Measurements from ENCODE around the gene ACSL1.

ACSL1 gene

GRCh38 chr4:184824081-184824775, 1.5 kb downstream of the ACSL1 start:
- Histone ChIP-seq H3K9me3 (ENCODE audit: control insufficient read depth, low read length) (no peaks in the 10 kb centered on the region), H3K4me3 (ENCODE audit: insufficient read depth, low read depth, low read length, poor library complexity, severe bottlenecking) (peak overlapping the region; percentile 56), H3K36me3 (ENCODE audit: control insufficient read depth, insufficient read depth, low read length) (no peaks in the 10 kb centered on the region), H3K27ac (ENCODE audit: insufficient read depth, low read length, poor library complexity, severe bottlenecking) (no peak overlapping the region), H3K4me1 (ENCODE audit: control insufficient read depth, insufficient read depth, low read length, poor library complexity, severe bottlenecking) (peaks cover 14% of the 10 kb centered on the region), H3K27me3 (replicated peaks; ENCODE audit: control insufficient read depth, insufficient read depth, low read length, poor library complexity, severe bottlenecking) (no peaks in the 10 kb centered on the region)
- peak in 1 of 3 donors; percentile 16 for DNase-seq

- H3K4me1 ChIP-seq (ENCODE audit: control insufficient read depth, insufficient read depth, low read length, poor library complexity, severe bottlenecking), result peaks cover 14% of the 10 kb centered on the region
- no peak for DNase-seq
- H3K4me3 ChIP-seq (ENCODE audit: insufficient read depth, low read depth, low read length, poor library complexity, severe bottlenecking), result no peak overlapping the region
- no peaks in the 10 kb centered on the region for H3K27me3 ChIP-seq (replicated peaks; ENCODE audit: control insufficient read depth, insufficient read depth, low read length, poor library complexity, severe bottlenecking)
- H3K27ac ChIP-seq (ENCODE audit: insufficient read depth, low read length, poor library complexity, severe bottlenecking), result no peak overlapping the region
- H3K36me3 ChIP-seq (ENCODE audit: control insufficient read depth, insufficient read depth, low read length), result no peaks in the 10 kb centered on the region
- H3K9me3 ChIP-seq (ENCODE audit: control insufficient read depth, low read length), result no peaks in the 10 kb centered on the region
Measured at GRCh38 chr4:184823014-184823413, 2.8 kb downstream of the ACSL1 start.

GRCh38 chr4:184822356-184822755, 3.4 kb downstream of the ACSL1 start:
- peaks cover 14% of the 10 kb centered on the region for H3K4me1 ChIP-seq (ENCODE audit: control insufficient read depth, insufficient read depth, low read length, poor library complexity, severe bottlenecking)
- H3K4me3 ChIP-seq (ENCODE audit: insufficient read depth, low read depth, low read length, poor library complexity, severe bottlenecking), result no peak overlapping the region
- no peaks in the 10 kb centered on the region for H3K36me3 ChIP-seq (ENCODE audit: control insufficient read depth, insufficient read depth, low read length)
- no peak for DNase-seq
- H3K9me3 ChIP-seq (ENCODE audit: control insufficient read depth, low read length), result no peaks in the 10 kb centered on the region
- H3K27me3 ChIP-seq (replicated peaks; ENCODE audit: control insufficient read depth, insufficient read depth, low read length, poor library complexity, severe bottlenecking), result no peaks in the 10 kb centered on the region
- H3K27ac ChIP-seq (ENCODE audit: insufficient read depth, low read length, poor library complexity, severe bottlenecking), result no peak overlapping the region

- Histone ChIP-seq H3K4me1 (ENCODE audit: control insufficient read depth, insufficient read depth, low read length, poor library complexity, severe bottlenecking) (peaks cover 7% of the 10 kb centered on the region), H3K27ac (ENCODE audit: insufficient read depth, low read length, poor library complexity, severe bottlenecking) (no peak overlapping the region), H3K9me3 (ENCODE audit: control insufficient read depth, low read length) (no peaks in the 10 kb centered on the region), H3K27me3 (replicated peaks; ENCODE audit: control insufficient read depth, insufficient read depth, low read length, poor library complexity, severe bottlenecking) (no peaks in the 10 kb centered on the region), H3K4me3 (ENCODE audit: insufficient read depth, low read depth, low read length, poor library complexity, severe bottlenecking) (no peak overlapping the region), H3K36me3 (ENCODE audit: control insufficient read depth, insufficient read depth, low read length) (no peaks in the 10 kb centered on the region)
- DNase-seq, result no peak
Measured at GRCh38 chr4:184821242-184821641, 4.5 kb downstream of the ACSL1 start.

GRCh38 chr4:184819786-184820185, 6.0 kb downstream of the ACSL1 start:
- no peaks in the 10 kb centered on the region for H3K36me3 ChIP-seq (ENCODE audit: control insufficient read depth, insufficient read depth, low read length)
- H3K4me3 ChIP-seq (ENCODE audit: insufficient read depth, low read depth, low read length, poor library complexity, severe bottlenecking), result no peak overlapping the region
- H3K9me3 ChIP-seq (ENCODE audit: control insufficient read depth, low read length), result no peaks in the 10 kb centered on the region
- no peak for DNase-seq
- no peaks in the 10 kb centered on the region for H3K27me3 ChIP-seq (replicated peaks; ENCODE audit: control insufficient read depth, insufficient read depth, low read length, poor library complexity, severe bottlenecking)
- H3K4me1 ChIP-seq (ENCODE audit: control insufficient read depth, insufficient read depth, low read length, poor library complexity, severe bottlenecking), result peaks cover 3% of the 10 kb centered on the region
- no peak overlapping the region for H3K27ac ChIP-seq (ENCODE audit: insufficient read depth, low read length, poor library complexity, severe bottlenecking)

GRCh38 chr4:184818216-184818564, 7.6 kb downstream of the ACSL1 start:
- H3K36me3 ChIP-seq (ENCODE audit: control insufficient read depth, insufficient read depth, low read length), result no peaks in the 10 kb centered on the region
- H3K4me3 ChIP-seq (ENCODE audit: insufficient read depth, low read depth, low read length, poor library complexity, severe bottlenecking), result no peak overlapping the region
- no peaks in the 10 kb centered on the region for H3K9me3 ChIP-seq (ENCODE audit: control insufficient read depth, low read length)
- H3K27ac ChIP-seq (ENCODE audit: insufficient read depth, low read length, poor library complexity, severe bottlenecking), result no peak overlapping the region
- no peak for DNase-seq
- no peaks in the 10 kb centered on the region for H3K27me3 ChIP-seq (replicated peaks; ENCODE audit: control insufficient read depth, insufficient read depth, low read length, poor library complexity, severe bottlenecking)
- H3K4me1 ChIP-seq (ENCODE audit: control insufficient read depth, insufficient read depth, low read length, poor library complexity, severe bottlenecking), result no peaks in the 10 kb centered on the region

GRCh38 chr4:184817494-184818215, 8.1 kb downstream of the ACSL1 start:
- no peak overlapping the region for H3K27ac ChIP-seq (ENCODE audit: insufficient read depth, low read length, poor library complexity, severe bottlenecking)
- no peaks in the 10 kb centered on the region for H3K9me3 ChIP-seq (ENCODE audit: control insufficient read depth, low read length)
- no peaks in the 10 kb centered on the region for H3K27me3 ChIP-seq (replicated peaks; ENCODE audit: control insufficient read depth, insufficient read depth, low read length, poor library complexity, severe bottlenecking)
- no peaks in the 10 kb centered on the region for H3K36me3 ChIP-seq (ENCODE audit: control insufficient read depth, insufficient read depth, low read length)
- DNase-seq, result no peak
- H3K4me3 ChIP-seq (ENCODE audit: insufficient read depth, low read depth, low read length, poor library complexity, severe bottlenecking), result no peak overlapping the region
- H3K4me1 ChIP-seq (ENCODE audit: control insufficient read depth, insufficient read depth, low read length, poor library complexity, severe bottlenecking), result no peaks in the 10 kb centered on the region

GRCh38 chr4:184816962-184817361, 8.8 kb downstream of the ACSL1 start:
- Histone ChIP-seq H3K4me1 (ENCODE audit: control insufficient read depth, insufficient read depth, low read length, poor library complexity, severe bottlenecking) (no peaks in the 10 kb centered on the region), H3K9me3 (ENCODE audit: control insufficient read depth, low read length) (no peaks in the 10 kb centered on the region), H3K27ac (ENCODE audit: insufficient read depth, low read length, poor library complexity, severe bottlenecking) (no peak overlapping the region), H3K36me3 (ENCODE audit: control insufficient read depth, insufficient read depth, low read length) (no peaks in the 10 kb centered on the region), H3K27me3 (replicated peaks; ENCODE audit: control insufficient read depth, insufficient read depth, low read length, poor library complexity, severe bottlenecking) (no peaks in the 10 kb centered on the region), H3K4me3 (ENCODE audit: insufficient read depth, low read depth, low read length, poor library complexity, severe bottlenecking) (no peak overlapping the region)
- no peak for DNase-seq

- no peaks in the 10 kb centered on the region for H3K36me3 ChIP-seq (ENCODE audit: control insufficient read depth, insufficient read depth, low read length)
- H3K4me1 ChIP-seq (ENCODE audit: control insufficient read depth, insufficient read depth, low read length, poor library complexity, severe bottlenecking), result no peaks in the 10 kb centered on the region
- no peak overlapping the region for H3K4me3 ChIP-seq (ENCODE audit: insufficient read depth, low read depth, low read length, poor library complexity, severe bottlenecking)
- no peak for DNase-seq
- no peak overlapping the region for H3K27ac ChIP-seq (ENCODE audit: insufficient read depth, low read length, poor library complexity, severe bottlenecking)
- H3K9me3 ChIP-seq (ENCODE audit: control insufficient read depth, low read length), result no peaks in the 10 kb centered on the region
- no peaks in the 10 kb centered on the region for H3K27me3 ChIP-seq (replicated peaks; ENCODE audit: control insufficient read depth, insufficient read depth, low read length, poor library complexity, severe bottlenecking)
Measured at GRCh38 chr4:184815046-184815877, 10.5 kb downstream of the ACSL1 start.

GRCh38 chr4:184814686-184815045, 11.1 kb downstream of the ACSL1 start:
- H3K4me3 ChIP-seq (ENCODE audit: insufficient read depth, low read depth, low read length, poor library complexity, severe bottlenecking), result no peak overlapping the region
- no peaks in the 10 kb centered on the region for H3K9me3 ChIP-seq (ENCODE audit: control insufficient read depth, low read length)
- no peaks in the 10 kb centered on the region for H3K36me3 ChIP-seq (ENCODE audit: control insufficient read depth, insufficient read depth, low read length)
- DNase-seq, result no peak
- no peaks in the 10 kb centered on the region for H3K4me1 ChIP-seq (ENCODE audit: control insufficient read depth, insufficient read depth, low read length, poor library complexity, severe bottlenecking)
- no peak overlapping the region for H3K27ac ChIP-seq (ENCODE audit: insufficient read depth, low read length, poor library complexity, severe bottlenecking)
- no peaks in the 10 kb centered on the region for H3K27me3 ChIP-seq (replicated peaks; ENCODE audit: control insufficient read depth, insufficient read depth, low read length, poor library complexity, severe bottlenecking)

Data from effector memory CD4-positive, alpha-beta T cell (primary cell).